Ureter (tissue), 1 donor: ENCODE results near the gene SLFN12L. TPM values are rescaled to one million over a fixed set of nuclear protein-coding genes. Genes with fewer than 3 reads are reported as not detected.
"Not testable (repeated sequence)": the region's sequence is repeated elsewhere in the genome, so short reads cannot be mapped to it uniquely, and the experiment has no call there.

ENCODE experiments used
- DNase-seq: peaks from one replicate; pipeline ENCODE4 v3.0.0-alpha.2; 2020; ENCODE audit warnings: low spot score
- total RNA-seq: library from RNA; stranded (reverse); gene quantifications from one replicate; pipeline ENCODE4 v1.2.4, GENCODE V29; 2023
- donor health status: DM: yes; HTN: yes; CAD: no.

Gene SLFN12L
- total RNA-seq, 1 donor from 2014 or later, result 5.6 TPM

GRCh38 chr17:35542990-35543389 is 5.5 kb upstream of the SLFN12L start:
- no peak for DNase-seq

GRCh38 chr17:35541434-35541833 is 4.0 kb upstream of the SLFN12L start:
- DNase-seq, result no peak

DNA sequence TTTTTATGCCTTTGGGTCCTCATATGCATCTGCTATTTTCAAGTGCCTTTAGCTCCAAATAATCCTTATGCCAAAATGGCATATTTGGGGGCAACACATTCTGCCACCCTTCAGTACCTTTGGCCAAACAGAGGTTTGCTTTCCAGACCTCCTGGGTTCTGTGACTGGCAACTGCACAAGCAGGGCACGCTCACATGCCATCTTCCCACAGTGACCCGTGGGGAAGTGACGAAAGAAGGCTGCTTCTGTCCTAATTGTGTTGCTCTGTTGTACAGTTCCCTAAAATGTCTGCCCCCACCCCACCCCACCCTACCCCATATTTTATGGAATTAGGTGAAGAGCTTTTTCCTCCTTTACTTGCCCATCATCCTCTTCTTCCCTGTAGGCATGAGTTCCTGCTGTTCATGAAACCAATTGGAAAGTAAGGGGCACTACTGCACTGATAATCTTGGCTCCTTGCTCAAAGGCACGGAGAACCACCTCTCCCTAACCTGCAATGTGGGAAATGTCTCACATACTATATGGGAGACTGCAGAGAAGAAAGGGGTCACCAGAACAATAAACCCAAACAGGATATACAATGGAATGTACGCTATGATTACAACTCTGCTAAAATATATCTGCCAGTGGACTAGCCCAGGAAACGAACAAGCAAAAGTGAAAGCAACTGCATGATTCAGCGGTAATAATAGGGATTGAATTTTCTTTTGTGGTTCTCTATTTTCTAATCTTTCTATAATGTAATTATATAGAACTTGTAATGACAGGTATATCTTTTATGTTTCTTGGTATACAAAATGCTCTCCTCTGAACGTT is 3.3 kb upstream of the SLFN12L start:
- peak; percentile 44 for DNase-seq

- no peak for DNase-seq
Measured at GRCh38 chr17:35539659-35540026, 2.2 kb upstream of the SLFN12L start.

GRCh38 chr17:35536664-35537171 is 760 bp downstream of the SLFN12L start:
- no peak for DNase-seq

DNA sequence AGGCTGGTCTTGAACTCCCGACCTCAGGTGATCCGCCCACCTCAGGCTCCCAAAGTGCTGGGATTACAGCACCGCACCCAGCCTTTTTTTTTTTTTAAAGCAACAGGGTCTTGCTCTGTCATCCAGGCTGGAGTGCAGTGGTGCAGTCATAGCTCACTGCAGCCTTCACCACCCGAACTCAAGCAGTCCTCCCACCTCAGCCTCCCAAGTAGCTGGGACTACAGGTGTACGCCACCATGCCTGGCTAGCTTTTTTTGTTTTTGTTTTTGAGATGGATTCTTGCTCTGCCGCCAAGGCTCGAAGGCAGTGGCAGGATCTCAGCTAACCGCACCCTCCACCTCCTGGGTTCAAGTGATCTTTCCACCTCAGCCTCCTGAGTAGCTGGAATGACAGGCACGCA is 2.1 kb downstream of the SLFN12L start:
- DNase-seq, result not testable (repeated sequence)

DNA sequence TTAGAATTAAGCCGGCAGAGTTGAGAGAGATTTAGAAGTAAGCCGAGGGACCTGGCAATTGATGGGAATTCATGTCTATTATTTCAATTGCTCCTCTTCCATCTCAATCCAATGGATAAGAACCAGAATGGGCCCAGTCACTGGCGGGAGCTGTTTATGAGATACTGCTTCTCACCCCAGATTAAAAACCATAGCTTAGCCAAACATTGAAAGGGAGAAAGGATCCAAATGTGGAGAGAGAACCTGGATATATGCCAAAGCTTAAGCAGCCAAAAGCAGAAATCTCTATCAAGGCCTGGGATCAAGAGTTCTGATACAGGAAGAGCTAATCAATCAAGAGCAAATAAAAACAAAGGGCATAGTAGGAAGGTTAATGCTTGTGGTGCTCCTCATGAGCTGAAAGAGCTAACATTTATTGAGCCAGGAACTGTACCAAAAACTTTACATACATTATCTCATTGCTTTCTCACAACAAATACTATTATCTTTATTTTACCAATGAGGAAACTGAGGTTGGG is 2.8 kb downstream of the SLFN12L start:
- no peak for DNase-seq

DNA sequence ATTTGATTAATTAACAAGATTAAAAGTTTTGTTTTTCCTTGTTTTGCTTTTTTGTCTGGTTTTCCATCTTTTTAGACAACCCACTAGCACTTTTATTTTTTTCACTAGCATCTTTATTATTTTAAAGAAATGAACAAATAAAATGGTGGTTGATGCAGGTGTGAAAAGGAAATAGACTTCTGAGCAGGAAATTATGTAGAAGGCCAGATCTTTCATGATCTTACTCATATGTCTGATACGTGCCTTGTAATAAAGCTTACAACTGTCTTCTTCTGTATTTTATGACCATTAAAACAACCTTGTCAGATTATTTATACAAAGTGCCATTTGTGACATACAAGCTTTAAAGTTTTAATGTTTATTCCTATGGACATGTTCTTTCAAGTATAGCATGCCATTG is 6.3 kb downstream of the SLFN12L start:
- DNase-seq, result no peak

DNA sequence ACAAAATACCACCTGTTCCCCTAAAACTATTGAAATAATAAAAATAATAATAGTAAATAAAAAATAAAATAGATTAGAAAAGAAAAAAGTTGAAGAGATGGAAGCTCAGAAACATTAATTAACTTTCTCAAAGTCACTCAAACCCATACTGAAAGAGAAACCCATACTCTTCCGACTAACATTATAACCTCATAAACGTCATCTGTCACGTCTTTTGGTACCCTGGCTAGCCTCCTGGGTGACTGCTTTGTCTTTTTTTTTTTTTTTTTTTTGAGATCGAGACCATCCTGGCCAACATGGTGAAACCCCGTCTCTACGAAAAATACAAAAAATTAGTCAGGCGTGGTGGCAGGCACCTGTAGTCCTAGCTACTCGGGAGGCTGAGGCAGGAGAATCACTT is 7.6 kb downstream of the SLFN12L start:
- DNase-seq, result no peak

- not testable (repeated sequence) for DNase-seq
Measured at GRCh38 chr17:35529326-35529725, 8.2 kb downstream of the SLFN12L start.

DNA sequence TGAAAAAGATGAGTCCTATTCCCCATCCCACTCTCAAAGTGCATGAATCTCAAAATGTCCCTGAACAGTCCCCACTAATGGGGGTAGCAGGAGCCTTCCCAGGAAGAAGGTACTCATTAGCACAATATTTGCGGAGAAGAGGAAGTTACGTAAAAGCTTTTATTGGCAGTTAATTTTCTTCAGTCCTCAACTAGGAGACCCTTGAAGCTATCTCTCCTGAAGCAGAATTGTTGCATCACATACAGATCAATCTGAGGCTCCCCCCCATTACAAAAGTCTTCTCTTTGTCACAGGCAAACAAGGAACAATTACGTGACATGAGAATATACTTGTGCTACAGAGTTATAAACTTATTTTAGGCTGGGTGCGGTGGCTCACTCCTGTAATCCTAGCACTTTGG is 14.2 kb downstream of the SLFN12L start:
- no peak for DNase-seq

DNA sequence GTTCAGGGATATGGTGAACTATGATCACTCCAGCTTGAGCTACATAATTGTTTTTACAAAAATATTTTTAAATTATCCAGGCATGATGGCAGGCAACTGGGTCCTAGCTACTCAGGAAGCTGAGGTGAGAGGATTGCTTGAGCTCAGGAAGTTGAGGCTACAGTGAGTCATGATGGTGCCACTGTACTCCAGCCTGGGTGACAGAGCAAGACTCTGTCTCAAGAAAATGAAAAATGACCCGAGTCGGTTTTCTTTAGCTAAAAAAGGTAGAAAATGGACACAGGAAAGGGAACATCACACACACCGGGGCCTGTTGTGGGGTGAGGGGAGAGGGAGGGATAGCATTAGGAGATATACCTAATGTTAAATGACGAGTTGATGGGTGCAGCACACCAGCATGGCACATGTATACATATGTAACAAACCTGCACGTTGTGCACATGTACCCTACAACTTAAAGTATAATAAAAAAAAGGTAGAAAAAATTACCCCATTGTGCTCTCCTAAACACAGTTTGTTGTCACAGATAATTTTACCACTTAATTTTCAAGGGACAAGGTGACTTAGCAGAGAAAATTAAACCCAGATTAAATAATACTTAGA is 15.7 kb downstream of the SLFN12L start:
- not testable (repeated sequence) for DNase-seq

GRCh38 chr17:35521150-35521549 is 16.3 kb downstream of the SLFN12L start:
- no peak for DNase-seq

DNA sequence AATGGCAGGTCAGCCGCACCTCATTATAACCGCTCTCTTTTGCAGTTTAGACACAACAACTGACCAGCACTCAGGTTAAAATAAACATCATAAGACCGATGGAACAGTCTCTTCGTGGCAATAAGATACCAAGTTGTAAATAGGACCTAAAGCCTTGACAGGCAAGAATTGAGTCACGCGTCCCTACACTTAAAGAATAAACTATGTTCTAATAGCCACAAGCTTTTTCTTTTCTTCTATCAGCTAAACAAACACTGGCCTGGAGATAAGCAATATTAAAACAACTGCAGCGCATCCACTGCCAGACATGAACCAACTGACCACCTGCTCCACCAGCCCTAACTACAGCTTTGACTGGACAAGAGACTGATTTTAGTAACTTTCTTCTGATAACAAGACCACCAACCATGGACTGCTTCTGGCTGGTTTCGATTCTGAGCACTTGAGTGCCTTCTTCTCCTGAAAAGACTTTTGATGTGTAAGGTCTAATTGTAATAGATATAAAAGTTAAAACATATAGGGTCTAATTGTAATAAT is 17.5 kb downstream of the SLFN12L start:
- DNase-seq, result no peak

DNA sequence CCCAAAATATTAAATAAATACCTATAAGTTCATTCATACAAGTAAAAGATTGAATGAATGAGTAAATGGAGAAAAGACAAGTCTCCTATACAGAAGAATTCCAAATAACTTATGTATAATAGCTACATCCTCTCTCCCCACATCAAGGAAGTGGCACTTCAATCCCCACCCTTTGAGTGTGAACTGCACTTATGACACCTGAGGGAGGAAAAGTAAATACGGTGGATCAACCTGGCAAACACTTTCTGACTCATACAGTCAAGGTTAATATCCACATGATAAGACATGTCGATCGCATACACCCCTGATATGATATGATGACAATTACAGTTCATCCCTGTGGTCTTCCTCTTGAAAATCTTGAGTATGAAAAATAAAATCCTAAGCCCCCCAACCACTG is 18.0 kb downstream of the SLFN12L start:
- no peak for DNase-seq

- not testable (repeated sequence) for DNase-seq
Measured at GRCh38 chr17:35518431-35518830, 19.0 kb downstream of the SLFN12L start.

DNA sequence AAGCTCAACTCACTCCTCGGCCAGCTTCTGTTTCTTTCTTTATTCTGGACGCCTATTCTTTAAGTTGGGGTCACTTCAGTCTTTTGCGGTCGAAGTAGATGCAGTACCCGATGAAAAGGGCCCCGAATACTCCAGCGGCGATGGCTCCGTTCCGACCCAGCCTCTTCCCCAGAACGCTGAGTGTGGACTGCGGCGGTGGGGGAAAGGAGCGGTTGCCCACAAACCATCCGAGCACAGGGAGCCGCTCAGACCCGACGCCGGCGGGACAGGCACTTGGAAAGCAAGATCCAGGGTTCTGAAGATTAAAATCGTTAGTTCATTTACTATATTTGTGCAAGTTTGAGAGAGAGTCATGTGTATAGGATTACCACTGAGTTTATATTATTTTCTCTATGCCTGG is 22.5 kb downstream of the SLFN12L start:
- no peak for DNase-seq

DNA sequence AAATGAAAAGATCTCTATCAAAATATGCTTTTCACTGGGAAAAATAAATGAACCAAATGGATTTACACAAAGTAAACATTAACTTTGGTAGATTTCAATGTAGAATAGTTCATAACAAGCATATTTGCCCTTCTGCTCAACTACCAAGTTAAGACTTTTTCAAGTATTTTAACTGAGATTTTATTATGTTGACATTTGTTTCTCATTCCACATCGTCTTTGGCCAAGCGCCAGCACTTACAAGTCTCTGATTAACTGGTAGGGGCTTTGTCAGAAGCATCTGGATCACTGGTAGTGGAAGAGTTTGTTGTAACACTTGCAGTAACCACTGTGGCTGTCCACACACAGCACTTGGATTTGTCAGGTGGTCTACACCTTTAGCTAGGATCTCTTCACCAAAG is 22.9 kb downstream of the SLFN12L start:
- no peak for DNase-seq

- DNase-seq, result no peak
Measured at GRCh38 chr17:35510052-35510451, 27.4 kb downstream of the SLFN12L start.

- not testable (repeated sequence) for DNase-seq
Measured at GRCh38 chr17:35507714-35508113, 29.8 kb downstream of the SLFN12L start.

- DNase-seq, result no peak
Measured at GRCh38 chr17:35499548-35499947, 37.9 kb downstream of the SLFN12L start.

GRCh38 chr17:35498448-35499178 is 38.9 kb downstream of the SLFN12L start:
- DNase-seq, result no peak
